NCI-H345 (cell line): Measurements from ENCODE around the gene INTS1.

Source experiments
- DNase-seq: peaks from one replicate; lab custom pipeline; 2025; lab: John Stamatoyannopoulos, UW

INTS1 gene

DNA sequence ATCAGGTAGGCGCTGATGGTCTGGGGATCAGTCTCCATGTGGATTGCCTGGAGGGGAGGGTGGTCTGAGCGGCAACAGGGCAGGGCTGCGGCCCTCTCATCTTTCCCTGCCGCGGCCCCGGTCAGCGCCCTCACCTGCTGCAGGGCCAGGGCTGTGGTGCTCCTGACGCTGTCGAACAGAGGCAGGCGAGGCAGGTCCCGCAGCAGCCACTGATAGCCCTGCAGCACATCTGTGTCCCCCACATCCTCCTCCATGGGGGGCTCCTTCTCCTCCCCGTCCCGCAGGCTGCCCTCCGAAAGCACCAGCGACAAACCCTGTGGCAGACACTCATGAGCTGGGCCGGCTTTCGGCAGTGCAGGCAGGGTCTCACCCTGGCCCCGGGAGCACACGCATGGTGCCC lies 19.0 kb downstream of the INTS1 start:
- DNase-seq = no peak

DNA sequence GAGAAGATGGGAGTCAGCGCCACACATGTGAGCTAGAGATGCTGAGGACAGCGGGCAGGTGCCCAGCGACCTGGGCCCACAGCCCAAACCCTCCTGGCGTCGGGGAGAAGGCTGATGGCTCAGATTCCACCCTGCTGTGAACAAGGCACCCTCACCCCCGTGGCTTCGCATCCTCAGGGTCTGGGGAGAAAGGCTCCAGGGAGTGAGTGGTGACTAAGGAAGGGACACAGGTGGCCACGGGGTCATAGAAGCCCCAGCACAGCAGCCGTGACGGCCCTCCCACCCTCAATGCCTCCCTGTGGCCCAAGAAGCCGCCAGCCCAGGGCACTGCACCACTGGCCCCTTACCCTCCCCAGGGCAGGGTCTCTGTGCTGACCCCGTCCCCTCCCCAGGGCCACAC lies 19.6 kb downstream of the INTS1 start:
- no peak for DNase-seq

- DNase-seq = no peak
Measured at GRCh38 chr7:1483536-1484505, 20.4 kb downstream of the INTS1 start.

GRCh38 chr7:1483079-1483478 lies 21.1 kb downstream of the INTS1 start:
- DNase-seq = no peak

DNA sequence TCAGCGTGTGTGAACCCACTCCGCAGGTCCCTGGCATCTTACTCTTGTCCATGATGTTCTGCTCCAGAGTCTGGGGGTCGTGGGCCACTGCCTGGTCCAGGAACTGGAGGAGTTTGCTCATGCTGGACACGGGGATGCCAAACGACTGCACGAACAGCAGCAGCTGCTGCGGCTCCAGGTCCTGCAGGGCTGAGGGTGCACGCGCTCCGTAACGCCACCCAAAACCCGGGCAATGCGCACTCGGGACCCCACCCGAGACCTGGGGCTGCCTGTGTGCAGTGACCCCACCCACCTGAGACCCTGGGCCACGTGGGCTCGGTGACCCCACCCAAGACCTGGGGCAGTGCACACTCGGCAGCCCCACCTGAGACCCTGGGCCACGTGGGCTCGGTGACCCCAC lies 22.9 kb downstream of the INTS1 start:
- no peak for DNase-seq

DNA sequence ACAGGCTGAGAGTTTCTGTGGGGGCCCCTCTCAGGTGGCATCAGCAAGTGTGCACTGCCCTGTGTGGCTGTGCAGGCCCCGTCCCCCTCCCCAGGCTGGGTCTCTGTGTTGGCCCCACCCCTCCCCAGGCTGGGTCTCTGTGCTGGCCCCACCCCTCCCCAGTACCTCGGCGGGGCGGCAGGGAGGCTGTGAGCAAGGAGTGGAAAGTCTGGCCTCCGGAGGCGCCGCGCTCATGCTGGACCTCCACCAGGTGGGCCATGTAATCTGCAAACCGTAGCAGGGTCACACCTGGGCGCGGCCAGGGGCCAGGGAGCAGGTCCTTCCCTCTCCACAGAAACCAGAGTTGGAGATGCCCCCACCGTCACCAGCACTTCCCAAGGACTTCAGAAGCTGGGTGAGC lies 23.5 kb downstream of the INTS1 start:
- no peak for DNase-seq

DNA sequence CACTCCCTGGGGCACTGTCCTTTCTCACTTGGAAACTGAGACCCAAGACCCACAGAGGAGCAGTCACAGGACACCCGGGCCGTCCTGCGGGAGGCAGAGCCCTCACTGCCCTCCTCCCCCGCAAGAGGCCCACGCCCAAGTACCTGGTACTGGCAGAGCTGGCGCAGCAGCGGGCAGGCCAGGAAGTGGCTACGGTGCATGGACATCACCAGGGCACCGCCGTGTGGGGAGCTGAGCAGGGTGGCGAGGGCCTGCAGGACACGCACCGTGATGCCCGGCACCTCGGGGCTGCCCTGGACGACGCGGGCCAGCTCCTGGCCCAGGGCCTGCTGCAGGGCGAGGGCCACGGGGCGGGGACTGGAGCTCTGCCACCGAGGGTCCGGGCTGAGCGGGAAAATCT lies 24.9 kb downstream of the INTS1 start:
- no peak for DNase-seq

GRCh38 chr7:1478480-1478879 lies 25.7 kb downstream of the INTS1 start:
- DNase-seq = no peak

GRCh38 chr7:1476859-1477258 lies 27.3 kb downstream of the INTS1 start:
- DNase-seq = no peak

GRCh38 chr7:1475991-1476390 lies 28.2 kb downstream of the INTS1 start:
- no peak for DNase-seq

DNA sequence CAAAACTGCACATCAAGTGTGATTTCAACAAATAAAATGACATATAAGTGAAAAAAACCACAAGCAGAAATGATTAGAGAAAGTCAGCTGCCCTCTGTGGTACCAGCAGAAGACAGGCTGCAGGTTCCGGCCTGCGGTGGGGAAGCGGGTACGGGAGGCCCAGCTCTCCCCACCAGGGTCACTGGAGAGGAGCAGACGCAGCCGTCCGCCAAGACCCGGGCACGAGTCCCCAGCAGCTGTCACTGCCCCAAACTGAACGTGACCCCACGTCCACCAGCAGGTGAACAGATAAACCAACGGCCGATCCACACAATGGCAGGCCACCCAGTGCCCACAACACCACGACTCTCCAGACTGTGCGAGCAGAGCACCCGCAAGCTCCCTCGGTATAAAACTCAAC lies 28.8 kb downstream of the INTS1 start:
- no peak for DNase-seq

GRCh38 chr7:1474736-1475135 lies 29.5 kb downstream of the INTS1 start:
- no peak for DNase-seq

DNA sequence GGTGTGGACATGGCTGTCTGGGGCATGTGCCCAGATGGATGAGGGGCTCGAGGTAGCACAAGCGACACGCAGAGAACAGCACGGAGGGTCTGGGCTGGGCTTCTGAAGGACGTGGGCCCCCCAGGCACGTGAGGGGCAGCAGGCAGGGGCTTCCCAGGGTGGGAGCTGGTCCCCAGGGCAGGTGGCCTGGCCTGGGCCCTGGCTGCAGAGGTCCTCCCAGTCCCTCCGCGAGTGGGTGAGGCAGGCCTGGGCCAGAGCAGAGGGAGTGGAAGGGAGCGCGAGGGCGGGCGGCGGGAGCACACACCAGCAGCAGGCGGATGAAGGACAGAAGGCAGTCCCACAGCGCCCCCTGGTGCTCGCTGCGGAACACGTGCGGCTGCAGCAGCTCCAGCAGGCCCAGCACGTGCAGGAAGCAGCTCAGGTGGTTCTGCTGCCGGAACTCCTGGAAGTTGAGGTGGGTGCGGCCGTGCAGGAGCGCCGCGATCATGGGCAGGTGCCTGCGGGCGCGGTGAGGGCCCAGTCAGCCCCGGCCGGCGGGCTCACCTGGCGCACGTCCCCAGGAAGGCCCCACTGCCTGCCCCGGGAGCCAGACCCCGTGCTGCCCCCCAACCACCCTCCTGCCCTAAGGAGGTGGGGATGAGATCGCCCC lies 30.2 kb downstream of the INTS1 start:
- peak; percentile 66 for DNase-seq

- DNase-seq = no peak
Measured at GRCh38 chr7:1470901-1471300, 33.3 kb downstream of the INTS1 start.

DNA sequence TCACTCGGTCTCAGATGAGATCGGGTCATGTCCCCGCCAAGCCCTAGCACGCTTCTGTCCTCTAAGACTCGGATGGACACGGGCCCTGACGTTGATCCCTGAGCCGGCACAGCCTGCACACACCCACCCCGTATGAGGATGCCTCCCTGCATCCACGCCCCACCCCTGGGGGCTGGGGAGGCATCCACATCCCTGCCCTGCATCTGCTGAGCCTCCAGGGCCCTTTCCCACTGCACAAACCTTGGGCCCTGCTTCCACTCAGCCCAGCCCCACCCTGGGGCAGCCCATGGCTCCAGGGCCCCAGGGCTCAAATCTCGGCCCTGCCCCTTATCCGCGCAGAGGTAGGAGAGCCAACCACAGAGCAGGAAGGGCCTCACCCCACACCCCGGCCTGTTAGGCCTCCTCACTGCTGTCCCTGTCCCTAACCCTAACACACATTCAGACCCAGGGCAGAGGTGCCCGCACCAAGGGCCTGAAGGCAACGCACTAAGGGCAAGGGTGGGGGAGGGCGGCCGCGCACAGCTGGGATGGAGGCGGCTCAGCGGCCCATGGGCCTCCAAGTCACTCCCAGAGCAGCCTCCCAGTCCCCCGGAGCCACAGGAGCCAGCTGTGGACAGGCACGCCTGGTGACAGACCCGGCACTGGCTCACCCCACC lies 35.4 kb downstream of the INTS1 start:
- no peak for DNase-seq

DNA sequence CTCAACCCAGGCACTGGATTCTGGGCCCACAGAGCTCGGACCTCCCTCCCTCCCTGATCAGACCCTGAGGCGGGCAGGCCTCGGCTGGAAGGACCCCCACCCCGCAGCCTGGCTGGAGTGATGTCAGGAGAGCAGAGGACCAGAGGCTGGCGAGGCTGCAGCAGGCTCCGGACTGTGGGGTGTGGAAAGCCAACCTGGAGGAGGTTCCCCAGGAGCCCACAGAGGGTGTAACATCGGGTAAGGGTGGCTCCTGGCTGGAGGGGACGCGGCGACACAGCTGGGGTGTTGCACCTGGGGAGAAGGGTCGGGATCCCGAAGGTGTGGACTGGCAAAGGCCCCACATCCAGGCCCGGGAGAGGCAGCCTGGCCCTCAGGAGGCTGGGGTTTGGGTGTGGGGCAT lies 36.0 kb downstream of the INTS1 start:
- no peak for DNase-seq

DNA sequence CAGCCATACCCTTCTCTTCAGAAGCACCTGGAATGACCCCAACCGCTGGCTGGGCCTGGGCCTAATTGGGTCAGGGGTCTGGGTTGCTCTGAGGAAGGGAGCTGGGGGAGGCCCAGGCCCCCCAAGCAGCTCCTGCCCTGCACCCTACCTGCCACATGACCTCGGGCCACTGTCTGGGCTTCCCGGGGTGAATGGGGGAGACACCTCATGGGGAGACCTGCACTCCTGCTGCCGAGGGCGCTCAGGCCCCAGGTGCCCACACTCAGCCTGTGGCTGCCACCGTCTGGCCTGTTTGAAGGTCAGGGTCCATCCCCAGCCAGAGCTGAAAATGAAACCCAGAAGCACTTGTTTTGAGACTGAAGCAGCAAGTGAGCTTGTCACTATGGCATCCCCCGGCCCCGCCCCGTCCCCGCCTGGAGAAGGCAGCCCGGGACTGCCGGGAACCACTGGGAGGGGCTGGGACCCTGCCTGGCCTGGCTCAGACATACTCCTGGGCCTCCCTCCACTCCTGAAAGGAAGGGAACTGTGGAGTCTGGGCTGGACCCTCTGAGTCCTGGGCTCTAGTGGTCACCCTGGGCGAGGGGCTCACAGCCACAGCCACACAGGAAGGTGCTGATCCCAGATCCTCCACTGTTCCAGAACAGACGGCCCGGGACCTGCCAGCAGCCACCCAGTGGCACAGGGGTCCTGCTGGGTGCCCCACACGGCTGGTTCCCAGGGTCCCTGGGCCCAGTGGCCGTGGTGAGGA lies 37.5 kb downstream of the INTS1 start:
- peak; percentile 19 for DNase-seq

GRCh38 chr7:1464694-1465093 lies 39.5 kb downstream of the INTS1 start:
- DNase-seq = no peak

- DNase-seq = no peak
Measured at GRCh38 chr7:1463676-1464223, 40.4 kb downstream of the INTS1 start.

GRCh38 chr7:1461646-1462375 lies 42.4 kb downstream of the INTS1 start:
- no peak for DNase-seq
